Neural cell (in vitro differentiated cells): Measurements from ENCODE around the gene HSPB6. TPM values are rescaled to one million over a fixed set of nuclear protein-coding genes. Genes with fewer than 3 reads are reported as not detected.

ENCODE experiments used
- H2AFZ ChIP-seq: fragments of 200-600, 300-800 bp; sonication (generic), shearing (Covaris generic); 2 replicates; pipeline ENCODE4 v1.6.0; 2014; ENCODE audit warnings: low read depth, mild to moderate bottlenecking, antibody characterized with exemption, low read length, moderate library complexity
- H3F3A ChIP-seq: fragments of 200-600 bp; shearing (Covaris generic); 2 replicates; pipeline ENCODE4 v1.6.1; 2016; ENCODE audit warnings: mild to moderate bottlenecking, moderate library complexity, mixed read lengths, antibody characterized with exemption, low read length; ENCODE audit not compliant: insufficient read depth, poor library complexity, severe bottlenecking
- H3K27ac ChIP-seq: fragments of 200-600, 300-800 bp; sonication (generic), shearing (Covaris generic); 2 replicates; pipeline ENCODE4 v1.5.1; 2014; ENCODE audit warnings: mild to moderate bottlenecking, low read length, moderate library complexity
- H3K27me3 ChIP-seq: fragments of 300-800, 200-600 bp; sonication (generic), shearing (Covaris generic); 2 replicates; pipeline ENCODE4 v1.6.0; 2014; ENCODE audit warnings: mild to moderate bottlenecking, low read depth, low read length, moderate library complexity; ENCODE audit not compliant: insufficient read depth
- H3K36me3 ChIP-seq: fragments of 300-800, 200-600 bp; sonication (generic), shearing (Covaris generic); 2 replicates; pipeline ENCODE4 v1.5.1; 2014; ENCODE audit warnings: mild to moderate bottlenecking, antibody characterized with exemption, low read length, moderate library complexity; ENCODE audit not compliant: insufficient read depth
- H3K4me2 ChIP-seq: fragments of 300-800, 200-600 bp; sonication (generic), shearing (Covaris generic); 2 replicates; pipeline ENCODE4 v1.6.0; 2014; ENCODE audit warnings: mild to moderate bottlenecking, low read length
- H3K4me3 ChIP-seq: fragments of 300-800, 200-600 bp; sonication (generic), shearing (Covaris generic); 2 replicates; pipeline ENCODE4 v1.5.1; 2014; ENCODE audit warnings: mild to moderate bottlenecking, low read length, moderate library complexity
- H3K79me2 ChIP-seq: fragments of 200-600 bp; shearing (Covaris generic); replicated peaks from 2 replicates; pipeline ENCODE4 v1.6.0; 2014; ENCODE audit warnings: mild to moderate bottlenecking, low read length, moderate library complexity; ENCODE audit not compliant: insufficient read depth
- H3K9ac ChIP-seq: fragments of 300-800, 200-600 bp; sonication (generic), shearing (Covaris generic); 2 replicates; pipeline ENCODE4 v1.6.1; 2016; ENCODE audit warnings: mild to moderate bottlenecking, low read length, mixed read lengths
- H3K9me2 ChIP-seq: fragments of 200-600 bp; shearing (Covaris generic); 2 replicates; pipeline ENCODE4 v1.6.1; 2016; ENCODE audit warnings: mild to moderate bottlenecking, low read length, mixed read lengths; ENCODE audit not compliant: insufficient read depth
- H3K9me3 ChIP-seq: fragments of 200-600, 300-800 bp; sonication (generic), shearing (Covaris generic); 2 replicates; pipeline ENCODE4 v1.6.1; 2016; ENCODE audit warnings: mild to moderate bottlenecking, mixed run types, low read length, moderate library complexity, mixed read lengths
- H4K20me1 ChIP-seq: fragments of 200-600 bp; shearing (Covaris generic); 2 replicates; pipeline ENCODE4 v1.6.1; 2016; ENCODE audit warnings: mild to moderate bottlenecking, mixed run types; ENCODE audit not compliant: insufficient read depth
- EP300 ChIP-seq: fragments of 450-650 bp; conservative IDR thresholded peaks from 2 replicates; pipeline ENCODE4 v1.6.1; 2014; ENCODE audit warnings: antibody characterized with exemption, mild to moderate bottlenecking, moderate library complexity; ENCODE audit not compliant: poor library complexity, severe bottlenecking
- EZH2 ChIP-seq: fragments of 200-600, 300-800 bp; shearing (Covaris generic), sonication (generic); IDR thresholded peaks from 2 replicates; pipeline ENCODE4 v1.6.1; 2014; ENCODE audit warnings: antibody characterized with exemption, low read length, borderline replicate concordance, mild to moderate bottlenecking; ENCODE audit not compliant: insufficient read depth, poor library complexity, severe bottlenecking
- MXI1 ChIP-seq: fragments of 450-650 bp; conservative IDR thresholded peaks from 2 replicates; pipeline ENCODE4 v1.6.1; 2014; ENCODE audit warnings: antibody characterized with exemption, mild to moderate bottlenecking; ENCODE audit not compliant: poor library complexity, severe bottlenecking
- POLR2AphosphoS5 ChIP-seq: IDR thresholded peaks from 2 replicates; pipeline ENCODE4 v1.6.1; 2012
- RAD21 ChIP-seq: fragments of 450-650 bp; conservative IDR thresholded peaks from 2 replicates; pipeline ENCODE4 v1.6.1; 2014; ENCODE audit warnings: antibody characterized with exemption, mild to moderate bottlenecking, moderate library complexity
- SMC3 ChIP-seq: fragments of 450-650 bp; conservative IDR thresholded peaks from 2 replicates; pipeline ENCODE4 v1.6.1; 2014; ENCODE audit warnings: antibody characterized with exemption, mild to moderate bottlenecking, moderate library complexity; ENCODE audit not compliant: poor library complexity
- TAF1 ChIP-seq: IDR thresholded peaks from 2 replicates; pipeline ENCODE4 v1.6.1; 2012; ENCODE audit warnings: low read depth
- polyA plus RNA-seq: library from polyadenylated mRNA; depleted of rRNA; stranded (reverse); fragments of >200 nt; gene quantifications from 2 replicates; pipeline ENCODE4 v1.2.3, GENCODE V29; 2014
- TF ChIP-seq, protein P1 (sequence below): fragments of 450-650 bp; IDR thresholded peaks from 2 replicates; pipeline ENCODE4 v1.5.1; 2014; ENCODE audit warnings: antibody characterized with exemption, mild to moderate bottlenecking, moderate library complexity; ENCODE audit not compliant: poor library complexity, severe bottlenecking
- TF ChIP-seq, protein P2 (sequence below): IDR thresholded peaks from 2 replicates; pipeline ENCODE4 v1.6.1; 2012; ENCODE audit warnings: borderline replicate concordance

Gene HSPB6
- polyA plus RNA-seq, 1 donor from 2014 or later = not detected

GRCh38 chr19:35760711-35761349 is 4.0 kb upstream of the HSPB6 start:
- H3F3A ChIP-seq = no peaks in the 10 kb centered on the region
- H3K9ac ChIP-seq = no peak overlapping the region
- TF ChIP-seq, protein P1, sequence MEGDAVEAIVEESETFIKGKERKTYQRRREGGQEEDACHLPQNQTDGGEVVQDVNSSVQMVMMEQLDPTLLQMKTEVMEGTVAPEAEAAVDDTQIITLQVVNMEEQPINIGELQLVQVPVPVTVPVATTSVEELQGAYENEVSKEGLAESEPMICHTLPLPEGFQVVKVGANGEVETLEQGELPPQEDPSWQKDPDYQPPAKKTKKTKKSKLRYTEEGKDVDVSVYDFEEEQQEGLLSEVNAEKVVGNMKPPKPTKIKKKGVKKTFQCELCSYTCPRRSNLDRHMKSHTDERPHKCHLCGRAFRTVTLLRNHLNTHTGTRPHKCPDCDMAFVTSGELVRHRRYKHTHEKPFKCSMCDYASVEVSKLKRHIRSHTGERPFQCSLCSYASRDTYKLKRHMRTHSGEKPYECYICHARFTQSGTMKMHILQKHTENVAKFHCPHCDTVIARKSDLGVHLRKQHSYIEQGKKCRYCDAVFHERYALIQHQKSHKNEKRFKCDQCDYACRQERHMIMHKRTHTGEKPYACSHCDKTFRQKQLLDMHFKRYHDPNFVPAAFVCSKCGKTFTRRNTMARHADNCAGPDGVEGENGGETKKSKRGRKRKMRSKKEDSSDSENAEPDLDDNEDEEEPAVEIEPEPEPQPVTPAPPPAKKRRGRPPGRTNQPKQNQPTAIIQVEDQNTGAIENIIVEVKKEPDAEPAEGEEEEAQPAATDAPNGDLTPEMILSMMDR = no peak
- no peak for TF ChIP-seq MXI1
- no peak for TF ChIP-seq EP300
- TF ChIP-seq SMC3 = no peak
- no peak for TF ChIP-seq POLR2AphosphoS5
- TF ChIP-seq, protein P2, sequence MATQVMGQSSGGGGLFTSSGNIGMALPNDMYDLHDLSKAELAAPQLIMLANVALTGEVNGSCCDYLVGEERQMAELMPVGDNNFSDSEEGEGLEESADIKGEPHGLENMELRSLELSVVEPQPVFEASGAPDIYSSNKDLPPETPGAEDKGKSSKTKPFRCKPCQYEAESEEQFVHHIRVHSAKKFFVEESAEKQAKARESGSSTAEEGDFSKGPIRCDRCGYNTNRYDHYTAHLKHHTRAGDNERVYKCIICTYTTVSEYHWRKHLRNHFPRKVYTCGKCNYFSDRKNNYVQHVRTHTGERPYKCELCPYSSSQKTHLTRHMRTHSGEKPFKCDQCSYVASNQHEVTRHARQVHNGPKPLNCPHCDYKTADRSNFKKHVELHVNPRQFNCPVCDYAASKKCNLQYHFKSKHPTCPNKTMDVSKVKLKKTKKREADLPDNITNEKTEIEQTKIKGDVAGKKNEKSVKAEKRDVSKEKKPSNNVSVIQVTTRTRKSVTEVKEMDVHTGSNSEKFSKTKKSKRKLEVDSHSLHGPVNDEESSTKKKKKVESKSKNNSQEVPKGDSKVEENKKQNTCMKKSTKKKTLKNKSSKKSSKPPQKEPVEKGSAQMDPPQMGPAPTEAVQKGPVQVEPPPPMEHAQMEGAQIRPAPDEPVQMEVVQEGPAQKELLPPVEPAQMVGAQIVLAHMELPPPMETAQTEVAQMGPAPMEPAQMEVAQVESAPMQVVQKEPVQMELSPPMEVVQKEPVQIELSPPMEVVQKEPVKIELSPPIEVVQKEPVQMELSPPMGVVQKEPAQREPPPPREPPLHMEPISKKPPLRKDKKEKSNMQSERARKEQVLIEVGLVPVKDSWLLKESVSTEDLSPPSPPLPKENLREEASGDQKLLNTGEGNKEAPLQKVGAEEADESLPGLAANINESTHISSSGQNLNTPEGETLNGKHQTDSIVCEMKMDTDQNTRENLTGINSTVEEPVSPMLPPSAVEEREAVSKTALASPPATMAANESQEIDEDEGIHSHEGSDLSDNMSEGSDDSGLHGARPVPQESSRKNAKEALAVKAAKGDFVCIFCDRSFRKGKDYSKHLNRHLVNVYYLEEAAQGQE = no peak
- no peak for TF ChIP-seq TAF1
- TF ChIP-seq EZH2 = no peak
- peaks cover 15% of the 10 kb centered on the region for H3K79me2 ChIP-seq
- H3K9me2 ChIP-seq = no peaks in the 10 kb centered on the region
- H3K4me2 ChIP-seq = no peak overlapping the region
- H3K27ac ChIP-seq = no peak overlapping the region
- no peaks in the 10 kb centered on the region for H3K27me3 ChIP-seq
- H3K9me3 ChIP-seq = no peaks in the 10 kb centered on the region
- no peaks in the 10 kb centered on the region for H4K20me1 ChIP-seq
- H3K4me3 ChIP-seq = no peak overlapping the region
- H2AFZ ChIP-seq = no peak overlapping the region
- no peaks in the 10 kb centered on the region for H3K36me3 ChIP-seq

- H3K4me3 ChIP-seq = no peak overlapping the region
- no peak overlapping the region for H3K4me2 ChIP-seq
- no peaks in the 10 kb centered on the region for H3K27me3 ChIP-seq
- no peak overlapping the region for H3K9ac ChIP-seq
- H3K79me2 ChIP-seq = peaks cover 15% of the 10 kb centered on the region
- no peaks in the 10 kb centered on the region for H3K36me3 ChIP-seq
- TF ChIP-seq RAD21 = no peak
- TF ChIP-seq, protein P1 = no peak
- H4K20me1 ChIP-seq = no peaks in the 10 kb centered on the region
- no peaks in the 10 kb centered on the region for H3K9me3 ChIP-seq
- no peaks in the 10 kb centered on the region for H3F3A ChIP-seq
- H3K9me2 ChIP-seq = no peaks in the 10 kb centered on the region
- no peak overlapping the region for H3K27ac ChIP-seq
- H2AFZ ChIP-seq = no peak overlapping the region
These were observed 2.9 kb upstream of the HSPB6 start for GRCh38 chr19:35759697-35760096.
